Measurements from ENCODE around the gene CASP7. TPM values are rescaled to one million over a fixed set of nuclear protein-coding genes. Genes with fewer than 3 reads are reported as not detected.

Gene CASP7
- total RNA-seq, 1 donor from 2014 or later, result 3.9 TPM

GRCh38 chr10:113666682-113667252 lies 12.9 kb upstream of the CASP7 start:
- no peak for DNase-seq

DNA sequence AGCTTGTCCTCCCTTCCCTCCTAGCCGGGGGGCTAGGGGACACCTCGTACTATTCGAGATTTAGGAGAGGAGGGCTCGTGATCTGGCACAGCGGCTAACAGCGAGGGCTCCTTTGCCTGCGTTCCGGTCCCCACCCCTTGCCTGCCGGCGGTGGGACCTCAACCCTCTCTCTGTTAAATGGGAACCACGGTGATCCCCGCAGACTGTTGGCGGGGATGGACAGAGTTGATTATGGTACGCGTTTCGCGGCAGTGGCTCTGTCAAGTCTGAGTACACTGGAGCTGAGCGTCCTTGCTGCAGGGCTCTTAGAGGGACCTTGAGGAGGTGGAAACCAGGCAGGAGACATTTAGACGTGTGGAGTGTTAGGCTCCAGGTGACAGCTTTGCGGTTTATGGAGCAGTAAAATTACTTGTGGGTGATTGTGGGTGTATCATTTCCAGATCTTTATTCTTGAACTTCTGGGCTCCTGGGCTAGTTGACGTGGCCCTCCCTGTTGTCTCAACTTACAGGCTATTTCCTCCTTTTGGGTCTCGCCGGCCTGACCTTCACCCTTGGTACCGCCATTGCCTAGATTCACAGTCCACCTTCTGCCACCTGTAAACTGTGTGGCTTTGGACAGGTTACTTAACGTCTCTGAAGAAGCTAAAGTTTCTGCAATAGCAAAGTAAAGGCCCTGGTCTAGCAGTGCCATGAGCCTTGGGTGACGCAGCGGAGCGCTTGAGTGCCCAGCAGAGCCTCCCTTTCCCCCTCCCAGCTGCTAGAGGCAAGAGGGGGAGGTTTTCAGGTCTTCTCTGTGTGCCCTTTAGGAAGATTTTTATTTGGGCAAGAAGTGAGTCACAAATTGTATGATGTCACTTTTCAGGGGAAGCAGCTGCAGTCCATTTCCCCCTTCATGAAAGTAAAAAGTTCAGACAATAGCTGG lies 739 bp downstream of the CASP7 start:
- DNase-seq, result peak; percentile 4

GRCh38 chr10:113681533-113682470 lies 2.1 kb downstream of the CASP7 start:
- DNase-seq, result no peak

DNA sequence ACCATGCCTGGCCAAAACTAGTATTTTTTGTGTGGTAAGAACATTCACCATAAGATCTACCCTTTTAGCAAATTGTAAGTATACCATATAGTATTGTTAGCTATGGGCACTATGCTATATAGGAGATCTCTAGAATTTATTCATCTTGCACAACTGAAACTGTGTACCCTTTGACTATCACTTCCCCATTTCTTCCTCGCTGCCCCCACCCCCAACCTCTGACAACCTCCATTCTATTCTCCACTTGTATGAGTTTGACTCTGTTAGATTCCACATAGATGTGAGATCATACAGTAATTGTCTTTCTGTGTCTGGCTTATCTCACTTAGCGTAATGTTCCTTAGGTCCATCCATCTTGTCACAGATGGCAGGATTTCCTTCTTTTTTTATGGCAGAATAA lies 3.6 kb downstream of the CASP7 start:
- no peak for DNase-seq

DNA sequence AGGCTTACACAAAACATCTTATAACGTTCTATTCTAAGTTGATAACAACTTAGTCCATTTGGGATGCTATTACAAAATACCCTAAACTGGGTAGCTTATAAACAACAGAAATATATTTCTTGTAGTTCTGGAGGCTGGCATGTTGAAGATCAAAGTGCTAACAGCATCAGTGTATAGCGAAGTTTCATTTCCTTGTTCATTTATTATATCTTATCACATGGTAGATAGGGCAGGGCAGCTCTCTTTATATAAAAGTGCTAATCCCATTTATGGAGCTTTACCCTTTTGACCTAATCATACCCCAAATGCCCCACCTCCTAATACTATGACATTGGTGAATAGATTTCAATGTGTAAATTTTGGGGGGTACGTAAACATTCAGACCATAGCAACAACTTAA lies 6.3 kb downstream of the CASP7 start:
- DNase-seq, result no peak

- no peak for DNase-seq
Observed at GRCh38 chr10:113687037-113687436, 7.3 kb downstream of the CASP7 start.

DNA sequence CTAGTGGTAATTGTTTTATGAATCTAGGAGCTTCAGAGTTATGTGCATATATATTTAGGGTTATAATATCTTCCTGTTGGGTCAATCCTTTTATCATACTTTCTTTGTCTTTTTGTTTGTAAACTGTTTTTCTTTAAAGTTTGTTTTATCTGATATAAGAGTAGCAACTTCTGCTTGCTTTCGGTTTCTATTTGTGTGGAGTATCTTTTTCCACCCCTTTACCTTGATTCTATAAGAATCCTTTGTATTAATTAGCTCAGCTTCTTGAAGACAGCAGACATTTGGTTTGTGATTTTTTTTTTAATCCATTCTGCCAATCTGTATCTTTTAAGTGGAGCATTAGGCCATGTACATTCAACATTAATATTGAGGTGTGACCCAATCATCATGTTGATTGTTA lies 9.3 kb downstream of the CASP7 start:
- DNase-seq, result no peak

- no peak for DNase-seq
Observed at GRCh38 chr10:113689574-113689973, 9.9 kb downstream of the CASP7 start.

- DNase-seq, result no peak
Observed at GRCh38 chr10:113690749-113691148, 11.0 kb downstream of the CASP7 start.

GRCh38 chr10:113691381-113691780 lies 11.7 kb downstream of the CASP7 start:
- DNase-seq, result no peak

- DNase-seq, result no peak
Observed at GRCh38 chr10:113692271-113692670, 12.6 kb downstream of the CASP7 start.

- no peak for DNase-seq
Observed at GRCh38 chr10:113693348-113693747, 13.6 kb downstream of the CASP7 start.

- DNase-seq, result no peak
Observed at GRCh38 chr10:113695691-113696090, 16.0 kb downstream of the CASP7 start.

DNA sequence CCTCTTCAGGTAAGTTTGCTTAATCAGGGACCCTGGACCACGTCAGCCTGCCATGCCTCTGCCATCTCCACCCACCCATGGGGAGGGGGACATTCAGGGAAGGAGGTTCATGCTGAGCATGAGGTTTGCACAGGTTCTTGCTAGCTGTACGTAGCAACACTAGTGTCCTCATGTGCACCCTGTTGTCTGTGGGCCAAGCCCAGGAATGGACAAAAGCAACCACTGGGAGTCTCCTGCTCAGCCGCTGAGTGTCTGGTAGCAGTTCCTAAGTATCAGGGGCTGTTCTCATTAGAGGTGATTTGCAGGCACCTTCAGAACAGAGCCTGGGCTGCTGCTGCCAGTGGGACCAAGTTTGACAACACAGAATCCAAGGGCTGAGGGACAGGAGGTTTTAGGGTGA lies 17.9 kb downstream of the CASP7 start:
- no peak for DNase-seq

GRCh38 chr10:113704637-113705343 lies 25.1 kb downstream of the CASP7 start:
- DNase-seq, result no peak

DNA sequence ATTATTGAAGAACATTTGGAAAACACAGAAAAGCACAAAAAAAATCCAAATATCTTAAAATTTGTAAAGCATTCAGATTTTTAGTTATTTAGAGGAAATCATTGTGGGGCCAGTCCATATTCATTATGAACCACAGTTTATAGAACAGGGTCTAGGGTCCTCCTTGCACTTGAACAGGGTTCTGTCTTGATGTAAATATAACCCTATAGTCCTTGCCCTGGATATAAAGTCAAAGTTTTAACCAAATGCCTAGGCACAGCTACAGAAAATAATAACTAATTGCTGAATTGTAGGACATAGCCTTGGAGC lies 25.6 kb downstream of the CASP7 start:
- DNase-seq, result no peak

- no peak for DNase-seq
Observed at GRCh38 chr10:113706623-113707022, 26.9 kb downstream of the CASP7 start.

DNA sequence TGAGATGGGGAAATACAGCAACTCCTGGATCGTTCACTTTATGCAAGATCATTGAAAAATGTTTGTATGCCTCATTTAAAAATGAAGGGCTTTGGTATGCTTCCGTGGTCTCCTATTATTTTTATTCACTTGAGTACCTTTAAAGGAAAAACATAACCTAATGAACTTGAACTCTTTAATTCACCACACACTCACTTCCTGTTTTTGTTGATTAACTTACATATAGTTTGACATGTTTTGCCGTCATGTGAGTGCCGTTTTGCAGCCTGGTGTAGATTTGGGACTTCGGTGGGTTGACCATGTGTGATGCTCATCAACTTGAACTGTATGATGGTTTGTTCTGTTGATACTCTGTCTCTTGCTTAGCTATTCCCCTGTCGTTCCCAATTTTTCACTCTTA lies 28.9 kb downstream of the CASP7 start:
- DNase-seq, result no peak

DNA sequence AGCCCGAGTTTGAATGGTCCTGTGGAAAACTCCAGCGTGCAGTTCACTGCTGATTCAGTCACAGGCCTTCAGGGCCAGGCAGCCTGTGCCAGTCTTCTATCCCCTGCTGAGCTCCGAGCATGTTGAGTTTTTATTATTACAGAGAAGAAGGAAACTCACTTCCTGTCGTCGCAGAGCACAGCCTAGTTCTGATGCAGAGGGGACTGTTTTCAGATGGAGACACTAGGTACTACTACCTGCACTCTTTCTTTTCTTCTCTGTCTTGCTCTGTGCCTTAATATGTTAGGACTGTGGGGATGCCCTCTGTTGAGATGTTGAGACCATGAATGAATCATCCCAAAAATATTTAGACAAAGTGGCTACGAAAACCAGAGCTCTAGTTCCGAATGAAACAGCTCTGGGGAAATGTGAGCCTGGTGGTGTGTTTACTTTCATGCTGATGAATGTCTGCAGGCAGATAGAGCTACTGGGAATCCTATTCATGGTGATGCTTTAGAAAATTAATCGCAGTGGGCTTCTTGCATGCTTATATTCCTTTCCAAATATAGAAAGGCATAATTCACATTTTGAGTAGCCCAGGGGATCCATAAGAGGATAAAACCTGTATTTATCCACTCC lies 29.6 kb downstream of the CASP7 start:
- DNase-seq, result no peak

- DNase-seq, result no peak
Observed at GRCh38 chr10:113711142-113711541, 31.4 kb downstream of the CASP7 start.

DNA sequence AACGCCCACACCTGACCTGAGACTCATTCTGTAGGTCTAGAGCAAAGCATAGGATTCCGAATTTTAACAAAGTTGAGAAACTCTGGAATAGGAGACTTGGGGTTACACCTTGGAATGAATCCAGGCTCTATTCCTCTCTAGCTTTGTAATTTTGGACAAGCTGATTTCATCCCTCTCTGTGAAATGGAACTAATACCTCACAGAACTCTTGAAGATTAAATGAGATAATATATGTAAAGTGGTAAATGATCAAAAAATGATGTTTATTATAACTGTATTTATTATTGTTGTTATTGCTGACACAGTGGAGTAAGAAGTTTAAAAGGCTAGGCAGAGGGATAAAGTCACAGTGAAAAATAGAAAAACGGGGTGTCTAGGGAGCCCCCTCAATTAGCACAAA lies 32.3 kb downstream of the CASP7 start:
- DNase-seq, result no peak

All from occipital lobe (tissue), 2 donors.